Nucleus accumbens (tissue), 56 donors: ENCODE measurements around the gene TALDO1.

Experiments
- DNase-seq, 56 donors: peaks; one replicate each; lab custom pipeline; 2025; lab: John Stamatoyannopoulos, UW

The TALDO1 gene

DNA sequence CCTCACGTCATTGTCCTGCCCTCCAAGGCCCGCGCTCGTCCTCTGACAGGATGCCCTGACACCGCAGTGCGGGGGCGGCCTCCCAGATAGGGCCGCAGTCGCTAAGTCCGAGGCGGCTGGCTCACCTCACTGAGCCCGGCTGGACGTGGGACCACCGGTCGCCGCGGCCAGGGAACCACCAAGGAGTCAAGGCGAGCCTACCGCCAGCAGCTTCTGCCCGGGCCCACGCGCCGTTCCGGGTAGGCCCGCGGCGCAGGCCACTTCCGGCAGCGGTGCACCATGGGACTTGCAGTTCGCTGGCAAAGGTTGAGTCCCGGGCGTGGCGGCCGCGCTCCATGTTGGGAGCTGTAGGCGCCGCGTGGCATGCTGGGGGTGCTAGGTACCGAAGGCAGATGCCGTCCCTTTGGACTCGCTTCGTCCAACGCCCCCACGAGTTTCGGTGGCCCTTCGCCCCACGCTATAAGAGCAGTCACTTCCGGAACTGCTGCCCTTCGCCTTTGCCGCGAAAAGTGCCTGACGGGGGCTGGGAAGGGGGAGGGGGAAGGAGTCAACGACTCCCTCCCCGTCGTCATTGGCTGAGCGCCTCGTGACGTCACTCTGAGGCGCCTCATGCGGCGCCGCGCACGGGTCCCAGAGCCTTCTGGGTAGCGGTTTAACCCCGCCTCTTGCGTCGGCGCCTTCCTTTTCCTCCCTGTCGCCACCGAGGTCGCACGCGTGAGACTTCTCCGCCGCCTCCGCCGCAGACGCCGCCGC, 62.2 kb downstream of the TALDO1 start, which contains the start of gene RPLP2:
Gene RPLP2 (plus strand): TSS at position 681 of the 753 bp plus-strand sequence. CDS start 268 bp downstream, outside the sequence.
- DNase-seq: peak; percentile 83 to 100 (median 97)

DNA sequence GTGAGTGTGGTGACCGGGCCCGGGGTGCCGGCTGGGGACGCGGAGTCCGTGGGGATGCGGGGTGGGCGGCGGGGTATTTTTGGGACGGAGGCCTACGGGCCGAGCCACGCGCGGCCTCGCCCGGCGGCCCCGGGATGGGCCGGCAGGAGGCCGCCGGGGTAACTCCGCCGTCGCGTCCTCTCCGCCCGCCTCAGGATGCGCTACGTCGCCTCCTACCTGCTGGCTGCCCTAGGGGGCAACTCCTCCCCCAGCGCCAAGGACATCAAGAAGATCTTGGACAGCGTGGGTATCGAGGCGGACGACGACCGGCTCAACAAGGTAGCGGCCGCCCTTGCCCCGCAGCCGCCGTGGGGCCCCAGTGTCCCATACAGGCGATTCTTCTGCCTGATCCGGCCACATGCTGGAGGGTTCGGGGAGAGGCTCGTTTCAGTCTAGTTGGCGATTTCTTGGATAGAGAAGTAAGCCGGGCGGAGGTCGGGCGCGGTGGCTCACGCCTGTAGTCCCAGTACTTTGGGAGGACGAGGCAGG, 62.8 kb downstream of the TALDO1 start:
- no peak for DNase-seq

DNA sequence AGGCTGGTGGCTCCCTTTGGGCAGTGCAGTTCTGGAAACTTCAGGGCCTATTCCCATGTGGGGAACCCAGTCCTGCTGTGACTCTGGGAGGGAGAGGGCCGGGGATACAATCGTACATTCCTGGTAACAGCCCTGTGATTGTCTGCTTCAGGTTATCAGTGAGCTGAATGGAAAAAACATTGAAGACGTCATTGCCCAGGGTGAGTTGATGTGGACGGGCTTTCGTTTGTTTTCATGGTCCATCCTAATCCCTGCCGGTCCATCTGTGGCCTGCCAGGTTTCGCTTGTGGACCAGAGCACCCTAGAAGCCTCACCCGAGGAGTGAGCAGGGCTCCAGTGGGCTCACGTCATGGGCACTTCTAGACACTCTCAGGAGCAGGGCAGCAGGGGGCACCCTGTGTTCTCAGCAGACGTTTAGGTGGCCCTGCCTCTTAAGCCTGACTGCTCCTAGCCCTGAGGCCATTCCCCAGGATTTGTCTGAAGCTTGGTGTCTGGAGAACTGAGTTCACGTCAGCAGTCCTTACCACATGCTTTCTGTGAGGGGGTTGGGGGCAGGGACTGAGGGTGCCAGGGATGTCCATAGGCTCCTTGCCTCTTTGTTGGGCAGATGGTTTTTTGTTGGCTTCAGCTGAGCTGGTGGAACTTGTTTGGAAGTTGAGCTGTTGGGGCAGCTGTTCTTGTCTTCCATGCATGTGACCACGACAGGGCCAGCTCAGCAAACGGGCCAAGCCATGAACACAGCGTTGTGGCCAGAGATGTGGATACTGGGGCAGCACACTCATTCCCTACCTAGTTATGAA, 64.4 kb downstream of the TALDO1 start:
- DNase-seq: no peak

DNA sequence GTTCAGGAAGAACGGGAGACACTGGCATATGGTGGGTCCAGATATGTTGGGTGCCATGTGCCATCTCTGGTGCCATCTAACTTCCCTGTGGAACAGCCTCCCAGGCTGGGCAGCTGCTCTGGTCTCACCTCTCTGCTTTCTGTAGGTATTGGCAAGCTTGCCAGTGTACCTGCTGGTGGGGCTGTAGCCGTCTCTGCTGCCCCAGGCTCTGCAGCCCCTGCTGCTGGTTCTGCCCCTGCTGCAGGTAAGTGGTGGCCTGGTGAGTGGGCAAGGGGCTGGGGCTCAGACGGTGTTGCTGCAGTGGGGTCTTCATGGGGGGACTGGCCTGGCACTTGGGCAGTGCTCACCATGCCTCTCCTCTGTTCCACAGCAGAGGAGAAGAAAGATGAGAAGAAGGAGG, 65.1 kb downstream of the TALDO1 start:
- no peak for DNase-seq

DNA sequence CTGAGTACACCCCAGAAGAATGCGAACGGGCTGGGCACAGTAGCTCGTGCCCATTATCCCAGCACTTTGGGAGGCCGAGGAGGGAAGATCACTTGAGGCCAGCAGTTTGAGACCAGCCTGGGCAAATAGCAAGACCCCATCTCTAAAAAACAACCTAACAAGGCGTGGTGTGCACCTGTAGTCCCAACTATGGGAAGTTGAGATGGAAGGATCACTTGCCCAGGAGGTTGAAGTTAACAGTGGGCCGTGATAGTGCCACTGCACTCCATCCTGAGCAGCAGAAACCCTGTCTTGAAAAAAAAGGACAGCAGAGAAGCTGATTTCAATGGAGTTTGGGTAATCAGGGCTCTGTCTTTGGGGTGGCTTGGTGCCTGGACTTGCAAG, 65.8 kb downstream of the TALDO1 start:
- no peak for DNase-seq

DNA sequence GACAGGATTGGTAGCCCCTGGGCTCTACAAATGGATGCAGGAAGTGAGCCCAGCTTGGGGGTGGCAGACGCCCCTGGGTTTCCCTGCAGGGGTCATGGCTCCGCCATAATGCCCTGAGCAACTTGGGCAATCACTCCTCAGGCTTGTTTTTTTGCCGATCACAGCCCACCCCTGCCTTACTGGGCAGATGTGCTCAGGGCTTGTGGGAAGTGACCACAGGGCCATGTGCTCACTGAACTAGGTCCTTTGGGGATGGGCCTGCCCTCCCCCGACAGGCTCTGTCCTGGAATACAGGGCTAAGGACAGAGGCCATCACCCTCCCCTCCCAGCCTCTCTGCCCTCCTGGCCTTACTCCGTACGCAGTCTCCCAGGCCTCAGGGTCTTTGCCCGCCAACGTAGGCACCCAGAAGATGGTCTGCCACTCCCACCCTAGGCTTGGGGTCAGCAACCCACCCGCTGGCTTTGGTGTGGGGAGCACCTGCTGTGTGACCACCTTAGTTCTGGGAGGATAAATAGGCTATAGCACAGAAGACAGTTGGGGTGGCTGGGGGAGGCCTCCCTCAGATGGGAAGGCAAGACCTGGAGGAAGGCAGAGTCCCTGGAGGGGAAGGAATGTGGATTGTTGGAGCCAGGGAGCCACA, 66.3 kb downstream of the TALDO1 start:
- DNase-seq: no peak
